Right lobe of liver (tissue), 6 donors: Measurements from ENCODE around the gene ADAP2. TPM values are rescaled to one million over a fixed set of nuclear protein-coding genes. Genes with fewer than 3 reads are reported as not detected.

ENCODE experiments used
- ATAC-seq, 4 donors: fragments of 200-7000 bp; cut with Tn5 transposase; one replicate each; pipeline ENCODE4 v1.9.1; 2020; ENCODE audit warnings: mild to moderate bottlenecking in 4 of 4, moderate library complexity in 4 of 4
- DNase-seq, 3 donors: peaks; one replicate each; pipeline ENCODE4 v3.0.0-alpha.2; 2020
- H3K27ac ChIP-seq, 3 donors: fragments of 200-600 bp; one replicate each; pipeline ENCODE4 v1.8.0; 2022
- H3K27me3 ChIP-seq, 2 donors: fragments of 200-600 bp; one replicate each; pipeline ENCODE4 v1.8.0; 2022
- H3K36me3 ChIP-seq, 4 donors: fragments of 200-600 bp; sonication (generic) in 1 of 4; one replicate each; pipeline versions ENCODE4 v1.5.1 to v1.8.0; 2017 to 2022; ENCODE audit warnings: control low read depth in 1 of 4
- H3K4me1 ChIP-seq, 4 donors: fragments of 200-600 bp; sonication (generic) in 1 of 4; one replicate each; pipeline versions ENCODE4 v1.5.1 to v1.8.0; 2017 to 2022; ENCODE audit warnings: control low read depth in 1 of 4
- H3K4me3 ChIP-seq, 3 donors: fragments of 200-600 bp; one replicate each; pipeline ENCODE4 v1.8.0; 2022
- H3K9me3 ChIP-seq, 4 donors: fragments of 200-600 bp; sonication (generic) in 1 of 4; one replicate each; pipeline versions ENCODE4 v1.5.1 to v1.8.0; 2017 to 2022; ENCODE audit warnings: control low read depth in 1 of 4
- CTCF ChIP-seq, 4 donors: fragments of 200-600 bp in 3 of 4; fragments of 450-650 bp in 1 of 4; IDR thresholded peaks; one replicate each; pipeline versions ENCODE4 v1.5.1 to v1.8.0; 2016 to 2022; ENCODE audit warnings: antibody characterized with exemption in 4 of 4, mild to moderate bottlenecking in 2 of 4
- POLR2A ChIP-seq: fragments of 450-650 bp; IDR thresholded peaks from one replicate; pipeline ENCODE4 v1.6.1; 2017; ENCODE audit warnings: antibody characterized with exemption, mild to moderate bottlenecking
- WGBS: methylation state at CpG from one replicate; pipeline ENCODE4 v1.1.6; 2018; ENCODE audit warnings: low coverage, low lambda C conversion rate; ENCODE audit not compliant: insufficient coverage; ENCODE audit errors: missing lambda C conversion rate; 5-methylcytosine and 5-hydroxymethylcytosine counted together
- intact Hi-C, 2 donors: fragments of 100-400 bp; cut with DNase I; formaldehyde crosslinking; loops; one replicate each; pipeline versions ENCODE4 v1.11.2 to v1.14.1; 2022
- total RNA-seq, 6 experiments: library from RNA; depleted of rRNA in 2 of 6; stranded (reverse); fragments of >200 nt in 2 of 6; fragmentation: NEBNext Ultra II Directional in 3 of 6; extraction: Animal tissue kit (Norgen Biotek cat#: 25700) in 3 of 6; gene quantifications; one replicate each; pipeline versions ENCODE4 v1.1.0 to v1.2.4, GENCODE V29; 2016 to 2023
- donor health status: DM: no; HTN: yes; CAD: no.
- donor health status: DM: no; HTN: no; CAD: no.
- donor health status: DM: no; HTN: no; CAD: no.
- donor health status: DM: no; HTN: yes; CAD: no.
- donor health status: DM: no; HTN: yes; CAD: no.

ADAP2 gene
- total RNA-seq, 6 experiments from 2014 or later = 5.4 to 13.2 (median 8.1) TPM

DNA sequence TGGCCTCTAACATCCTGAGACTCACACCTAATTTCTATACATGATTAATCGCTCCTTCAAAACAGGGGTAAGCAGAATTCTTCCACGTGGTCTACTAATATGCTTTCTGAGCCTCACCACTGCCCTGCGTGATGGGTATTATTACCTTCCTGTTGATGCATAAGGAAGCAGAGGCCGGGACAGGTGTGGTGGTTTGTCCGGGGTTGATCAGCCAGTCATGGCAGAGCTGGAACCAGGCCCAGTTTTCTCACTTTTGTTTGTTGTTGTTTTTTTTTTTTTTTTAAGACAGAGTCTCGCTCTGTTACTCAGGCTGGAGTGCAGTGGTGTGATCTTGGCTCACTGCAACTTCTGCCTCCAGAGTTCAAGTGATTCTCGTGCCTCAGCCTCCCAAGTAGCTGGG, 80.3 kb downstream of the ADAP2 start:
- Histone ChIP-seq H3K9me3 (no peaks in the 10 kb centered on the region), H3K36me3 (no peaks in the 10 kb centered on the region), H3K4me1 (no peaks in the 10 kb centered on the region), H3K4me3 (no peak overlapping the region), H3K27ac (no peak overlapping the region), H3K27me3 (no peaks in the 10 kb centered on the region)
- ATAC-seq = no peak
- 78% methylated on average over 7 of the region's 7 CpGs for WGBS
- intact Hi-C loops = no loop called here
- DNase-seq = no peak
- TF ChIP-seq POLR2A (no peak), CTCF (IDR thresholded peaks at IDR 0.05) (no peak)

GRCh38 chr17:31003225-31003866, 81.6 kb downstream of the ADAP2 start:
- TF ChIP-seq CTCF (IDR thresholded peaks at IDR 0.05) (no peak), POLR2A (no peak)

GRCh38 chr17:31004160-31004559, 82.4 kb downstream of the ADAP2 start:
- TF ChIP-seq CTCF (IDR thresholded peaks at IDR 0.05) (no peak), POLR2A (no peak)
- no peak for ATAC-seq
- no peaks in the 10 kb centered on the region for H3K27me3 ChIP-seq
- no peaks in the 10 kb centered on the region for H3K36me3 ChIP-seq
- H3K9me3 ChIP-seq = no peaks in the 10 kb centered on the region
- H3K27ac ChIP-seq = no peak overlapping the region
- no peak for DNase-seq
- no peak overlapping the region for H3K4me3 ChIP-seq
- 71% methylated on average over 2 of the region's 2 CpGs for WGBS
- intact Hi-C loops = no loop called here
- no peaks in the 10 kb centered on the region for H3K4me1 ChIP-seq

More at GRCh38 chr17:31003225-31003866, 81.6 kb downstream of the ADAP2 start:
- ATAC-seq = no peak
- Histone ChIP-seq H3K27me3 (no peaks in the 10 kb centered on the region), H3K4me1 (no peaks in the 10 kb centered on the region), H3K27ac (no peak overlapping the region), H3K4me3 (no peak overlapping the region), H3K9me3 (no peaks in the 10 kb centered on the region), H3K36me3 (no peaks in the 10 kb centered on the region)
- DNase-seq = no peak
- intact Hi-C loops = no loop called here
- 86% methylated on average over 4 of the region's 5 CpGs for WGBS

DNA sequence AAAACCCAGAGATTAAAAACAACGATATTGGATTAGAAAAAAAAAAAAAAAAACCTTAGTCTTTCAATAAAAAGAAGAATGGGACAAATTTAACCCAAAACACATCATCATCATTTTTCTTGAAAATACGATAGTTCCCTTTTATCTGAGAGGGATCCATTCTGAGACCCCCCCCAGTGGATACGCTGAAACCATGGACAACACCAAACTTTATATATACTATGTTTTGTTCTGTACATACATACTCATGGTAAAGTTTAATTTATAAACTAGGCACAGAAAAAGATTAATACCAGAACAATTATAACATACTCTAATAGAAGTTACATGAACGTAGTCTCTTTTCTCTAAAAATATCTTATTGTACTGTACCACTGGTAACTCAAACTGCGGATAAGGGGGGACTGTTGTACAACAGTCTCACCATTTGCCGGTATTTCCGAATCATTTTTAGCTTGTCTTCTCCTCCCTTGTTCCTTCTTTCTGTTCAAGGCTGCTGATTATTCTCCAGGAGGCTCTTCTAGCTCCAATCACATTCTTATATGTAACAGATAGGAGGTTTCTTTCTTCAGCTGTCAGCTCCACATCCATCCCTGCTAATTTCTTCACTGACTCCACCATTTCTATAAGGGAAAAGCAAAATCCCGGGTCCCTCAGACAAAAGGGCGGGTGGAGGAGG, 86.1 kb downstream of the ADAP2 start:
- ATAC-seq (no peak), DNase-seq (no peak)
- Histone ChIP-seq H3K27me3 (no peaks in the 10 kb centered on the region), H3K4me1 (no peaks in the 10 kb centered on the region), H3K27ac (peak overlapping the region in 2 of 3 donors; percentile 31 to 40), H3K4me3 (peak overlapping the region; percentile 53 to 69 (median 68)), H3K9me3 (no peaks in the 10 kb centered on the region), H3K36me3 (no peaks in the 10 kb centered on the region)
- TF ChIP-seq CTCF (IDR thresholded peaks at IDR 0.05) (no peak), POLR2A (no peak)
- intact Hi-C loops = no loop called here
- WGBS = 65% methylated on average over 9 of the region's 9 CpGs
